Renal cortex interstitium (tissue), 11 donors: ENCODE results near the gene LCP2. TPM values are rescaled to one million over a fixed set of nuclear protein-coding genes. Genes with fewer than 3 reads are reported as not detected.

Source experiments
- DNase-seq, 11 donors: peaks; one replicate each; pipeline ENCODE4 v3.0.0-alpha.2; 2013; ENCODE audit warnings: low read depth in 9 of 11, low spot score in 4 of 11; ENCODE audit errors: extremely low read depth in 1 of 11
- polyA plus RNA-seq, 3 donors: library from polyadenylated mRNA; unstranded; fragments of 120-200 nt; gene quantifications; one replicate each; pipeline ENCODE4 v1.2.1, GENCODE V29; 2013; ENCODE audit not compliant: insufficient read length in 3 of 3

LCP2 gene
- polyA plus RNA-seq, 3 donors = 3.1 to 3.4 (median 3.3) TPM

- no peak for DNase-seq
Measured at GRCh38 chr5:170201311-170201710, 96.3 kb downstream of the LCP2 start.

GRCh38 chr5:170200876-170201275, 96.7 kb downstream of the LCP2 start:
- no peak for DNase-seq

Other genes with a start within 250 kb of the LCP2 start
- gene FOXI1, start 191.9 kb downstream of the LCP2 start, polyA plus RNA-seq = 1 to 10 TPM; 4.9 to 7.9 (median 5.2) TPM
- under 1 TPM; 0.16 to 0.30 (median 0.19) TPM for gene C5orf58, start 64.8 kb downstream of the LCP2 start, polyA plus RNA-seq
- gene KCNMB1, start 91.6 kb upstream of the LCP2 start, polyA plus RNA-seq = 1 to 10 TPM in 2 of 3 donors, under 1 TPM in 1; 0.95 to 1.7 (median 1.5) TPM
- gene KCNIP1, start 206.2 kb upstream of the LCP2 start, polyA plus RNA-seq = 10 to 100 TPM in 2 of 3 donors, 1 to 10 TPM in 1; 9.5 to 12.7 (median 12.3) TPM